Activated effector memory CD4-positive, alpha-beta T cell treated with anti-CD3 and anti-CD28 coated beads, Interleukin-2, amount 50 U/mL, for 16 hours (primary cell): ENCODE measurements around the gene COL23A1.

Experiments used
- DNase-seq: peaks from one replicate; pipeline ENCODE4 v3.0.0-alpha.2; 2020

COL23A1 gene

GRCh38 chr5:178529080-178529479 is 61.1 kb downstream of the COL23A1 start:
- DNase-seq: no peak

GRCh38 chr5:178527458-178528307 is 62.5 kb downstream of the COL23A1 start:
- no peak for DNase-seq

GRCh38 chr5:178526773-178527457 is 63.3 kb downstream of the COL23A1 start:
- DNase-seq: no peak

- DNase-seq: no peak
Observed at GRCh38 chr5:178525906-178526732, 64.1 kb downstream of the COL23A1 start.

- DNase-seq: no peak
Observed at GRCh38 chr5:178524093-178524882, 65.9 kb downstream of the COL23A1 start.

GRCh38 chr5:178522361-178522760 is 67.8 kb downstream of the COL23A1 start:
- DNase-seq: no peak

- DNase-seq: no peak
Observed at GRCh38 chr5:178520851-178521250, 69.3 kb downstream of the COL23A1 start.

GRCh38 chr5:178519804-178520203 is 70.4 kb downstream of the COL23A1 start:
- no peak for DNase-seq

- no peak for DNase-seq
Observed at GRCh38 chr5:178519155-178519554, 71.0 kb downstream of the COL23A1 start.

- DNase-seq: no peak
Observed at GRCh38 chr5:178516504-178517235, 73.5 kb downstream of the COL23A1 start.

- no peak for DNase-seq
Observed at GRCh38 chr5:178515776-178516503, 74.3 kb downstream of the COL23A1 start.

- no peak for DNase-seq
Observed at GRCh38 chr5:178514851-178515418, 75.3 kb downstream of the COL23A1 start.

- no peak for DNase-seq
Observed at GRCh38 chr5:178511172-178511571, 79.0 kb downstream of the COL23A1 start.

- no peak for DNase-seq
Observed at GRCh38 chr5:178509491-178510057, 80.6 kb downstream of the COL23A1 start.

GRCh38 chr5:178507151-178507932 is 82.9 kb downstream of the COL23A1 start:
- no peak for DNase-seq

GRCh38 chr5:178505639-178506407 is 84.4 kb downstream of the COL23A1 start:
- DNase-seq: no peak

- no peak for DNase-seq
Observed at GRCh38 chr5:178504340-178504960, 85.7 kb downstream of the COL23A1 start.

GRCh38 chr5:178502401-178503100 is 87.6 kb downstream of the COL23A1 start:
- DNase-seq: no peak
